ENCODE data around the gene AFG3L2.
A peak's percentile ranks its signal among the peaks of the same experiment; 100 is the strongest.
"Not testable (repeated sequence)": the region's sequence is repeated elsewhere in the genome, so short reads cannot be mapped to it uniquely, and the experiment has no call there.

Gene AFG3L2

DNA sequence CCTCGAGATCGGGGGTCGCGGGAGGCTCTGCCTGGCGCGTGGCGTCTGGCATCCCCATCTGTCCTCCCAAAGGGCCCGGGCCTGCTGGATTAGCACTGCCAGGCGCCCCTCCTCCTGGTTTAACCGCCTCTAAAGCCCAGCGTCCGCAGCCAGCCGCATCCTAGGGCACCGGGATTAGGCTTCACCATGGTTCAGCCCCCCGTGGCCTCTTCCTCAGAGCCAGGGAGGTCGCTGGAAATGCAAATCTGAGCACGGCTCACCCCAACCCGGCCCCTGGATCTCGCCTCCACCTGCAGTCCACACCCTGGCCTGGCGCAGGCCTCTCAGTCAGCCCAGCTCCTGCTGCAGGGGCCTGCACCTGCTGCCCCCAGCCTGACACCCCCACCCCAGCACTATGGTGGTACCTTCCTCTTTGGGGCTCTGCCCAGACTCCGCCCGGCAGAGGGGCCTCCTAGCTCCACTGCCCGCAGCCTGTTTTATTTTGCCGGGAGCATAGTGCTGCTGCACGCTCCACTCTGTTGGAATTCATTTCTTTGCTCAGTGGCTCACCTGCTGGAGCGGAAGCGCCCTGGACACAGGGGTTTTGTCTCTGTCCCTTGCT lies 43.9 kb upstream of the AFG3L2 start:
- peak; percentile 53 for DNase-seq
- H3K4me3 ChIP-seq (ENCODE audit: low read depth, low read length): peak overlapping the region; percentile 42

DNA sequence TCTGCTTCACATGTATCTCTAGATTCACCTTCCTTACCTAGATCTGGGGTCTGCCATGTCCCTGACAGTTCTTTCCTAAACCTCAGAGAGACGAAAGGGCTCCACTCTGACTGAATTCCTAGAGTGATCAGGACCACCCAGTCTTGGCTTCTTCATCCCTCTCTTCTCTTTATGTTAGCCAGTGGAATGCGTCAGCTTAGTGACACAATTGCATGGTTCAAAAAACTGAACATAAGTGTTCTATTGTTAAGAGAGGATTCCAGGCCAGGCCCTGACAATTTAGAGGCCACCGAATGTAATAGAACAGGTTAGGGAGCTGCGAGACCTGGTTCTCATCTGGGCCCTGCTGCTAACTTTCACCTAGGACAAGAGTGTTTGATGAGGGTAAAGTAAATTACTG lies 40.7 kb upstream of the AFG3L2 start:
- DNase-seq: no peak
- no peaks in the 10 kb centered on the region for H3K36me3 ChIP-seq
- H3K9me3 ChIP-seq: no peaks in the 10 kb centered on the region
- H3K4me1 ChIP-seq: 0 out of 2 replicates have a peak, but pooled peaks cover 3% of the 10 kb centered on the region
- H3K27me3 ChIP-seq: no peaks in the 10 kb centered on the region
- TF ChIP-seq, protein P1, sequence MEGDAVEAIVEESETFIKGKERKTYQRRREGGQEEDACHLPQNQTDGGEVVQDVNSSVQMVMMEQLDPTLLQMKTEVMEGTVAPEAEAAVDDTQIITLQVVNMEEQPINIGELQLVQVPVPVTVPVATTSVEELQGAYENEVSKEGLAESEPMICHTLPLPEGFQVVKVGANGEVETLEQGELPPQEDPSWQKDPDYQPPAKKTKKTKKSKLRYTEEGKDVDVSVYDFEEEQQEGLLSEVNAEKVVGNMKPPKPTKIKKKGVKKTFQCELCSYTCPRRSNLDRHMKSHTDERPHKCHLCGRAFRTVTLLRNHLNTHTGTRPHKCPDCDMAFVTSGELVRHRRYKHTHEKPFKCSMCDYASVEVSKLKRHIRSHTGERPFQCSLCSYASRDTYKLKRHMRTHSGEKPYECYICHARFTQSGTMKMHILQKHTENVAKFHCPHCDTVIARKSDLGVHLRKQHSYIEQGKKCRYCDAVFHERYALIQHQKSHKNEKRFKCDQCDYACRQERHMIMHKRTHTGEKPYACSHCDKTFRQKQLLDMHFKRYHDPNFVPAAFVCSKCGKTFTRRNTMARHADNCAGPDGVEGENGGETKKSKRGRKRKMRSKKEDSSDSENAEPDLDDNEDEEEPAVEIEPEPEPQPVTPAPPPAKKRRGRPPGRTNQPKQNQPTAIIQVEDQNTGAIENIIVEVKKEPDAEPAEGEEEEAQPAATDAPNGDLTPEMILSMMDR (IDR thresholded peaks at IDR 0.05; ENCODE audit: low read depth, low read length): no peak
- H3K4me3 ChIP-seq (ENCODE audit: low read depth, low read length): no peak overlapping the region

More for the DNA sequence above, 43.9 kb upstream of the AFG3L2 start:
- TF ChIP-seq, protein P1 (IDR thresholded peaks at IDR 0.05; ENCODE audit: low read depth, low read length): no peak
- Histone ChIP-seq H3K27me3 (no peaks in the 10 kb centered on the region), H3K9me3 (no peaks in the 10 kb centered on the region), H3K36me3 (no peaks in the 10 kb centered on the region), H3K4me1 (0 out of 2 replicates have a peak, but pooled peaks cover 3% of the 10 kb centered on the region)

DNA sequence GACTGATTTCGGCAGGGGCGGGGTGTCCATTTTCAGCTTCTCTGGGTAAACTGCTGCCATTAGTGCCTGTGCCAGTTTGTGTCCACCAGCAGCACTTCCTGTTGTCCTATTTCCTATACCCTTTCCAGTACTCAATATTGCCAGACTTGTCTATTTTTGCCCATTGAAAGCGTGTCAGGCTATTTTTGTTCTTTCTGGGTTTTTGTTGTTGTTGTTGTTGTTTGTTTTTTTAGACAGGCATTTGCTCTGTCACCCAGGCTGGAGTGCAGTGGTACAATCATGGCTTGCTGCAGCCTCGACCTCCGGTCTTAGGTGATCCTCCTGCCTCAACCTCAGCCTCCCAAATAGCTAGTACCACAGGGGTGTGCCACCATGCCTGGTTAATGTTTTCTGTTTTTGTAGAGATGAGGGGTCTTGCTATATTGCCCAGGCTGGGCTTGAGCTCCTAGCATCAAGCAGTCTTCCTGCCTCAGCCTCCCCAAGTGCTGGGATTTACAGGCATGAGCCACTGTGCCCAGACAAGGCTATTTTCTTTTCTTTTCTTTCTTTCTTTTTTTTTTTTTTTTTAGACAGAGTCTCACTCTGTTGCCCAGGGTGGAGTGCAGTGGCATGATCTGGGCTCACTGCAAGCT lies 39.2 kb upstream of the AFG3L2 start:
- Histone ChIP-seq H3K4me3 (ENCODE audit: low read depth, low read length) (no peak overlapping the region), H3K4me1 (0 out of 2 replicates have a peak, but pooled peaks cover 3% of the 10 kb centered on the region), H3K9me3 (no peaks in the 10 kb centered on the region), H3K36me3 (no peaks in the 10 kb centered on the region), H3K27me3 (no peaks in the 10 kb centered on the region)
- no peak for DNase-seq
- TF ChIP-seq, protein P1 (IDR thresholded peaks at IDR 0.05; ENCODE audit: low read depth, low read length): no peak

DNA sequence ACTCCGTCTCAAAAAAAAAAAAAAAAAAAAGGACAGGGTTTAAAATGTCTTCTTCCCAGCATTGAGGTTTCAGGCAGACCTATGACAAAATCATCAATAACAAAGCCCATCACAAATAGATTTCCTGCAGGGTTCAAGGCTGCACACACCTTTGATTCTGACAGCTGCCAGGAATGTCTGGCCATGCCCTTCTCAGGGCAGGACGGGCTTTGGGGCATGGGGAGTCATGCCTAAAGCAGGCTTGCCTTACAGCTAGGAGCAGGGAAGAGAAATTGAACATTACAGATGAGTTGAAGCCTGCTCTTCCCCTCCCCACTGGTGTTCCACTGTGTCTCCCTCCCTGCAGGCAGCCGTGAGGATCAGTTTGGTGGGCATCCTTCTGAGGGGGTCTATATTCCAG lies 34.4 kb upstream of the AFG3L2 start:
- DNase-seq: no peak
- H3K4me1 ChIP-seq: no peaks in the 10 kb centered on the region
- H3K4me3 ChIP-seq (ENCODE audit: low read depth, low read length): no peak overlapping the region
- H3K27me3 ChIP-seq: no peaks in the 10 kb centered on the region
- TF ChIP-seq, protein P1 (IDR thresholded peaks at IDR 0.05; ENCODE audit: low read depth, low read length): no peak
- no peaks in the 10 kb centered on the region for H3K36me3 ChIP-seq
- no peaks in the 10 kb centered on the region for H3K9me3 ChIP-seq

DNA sequence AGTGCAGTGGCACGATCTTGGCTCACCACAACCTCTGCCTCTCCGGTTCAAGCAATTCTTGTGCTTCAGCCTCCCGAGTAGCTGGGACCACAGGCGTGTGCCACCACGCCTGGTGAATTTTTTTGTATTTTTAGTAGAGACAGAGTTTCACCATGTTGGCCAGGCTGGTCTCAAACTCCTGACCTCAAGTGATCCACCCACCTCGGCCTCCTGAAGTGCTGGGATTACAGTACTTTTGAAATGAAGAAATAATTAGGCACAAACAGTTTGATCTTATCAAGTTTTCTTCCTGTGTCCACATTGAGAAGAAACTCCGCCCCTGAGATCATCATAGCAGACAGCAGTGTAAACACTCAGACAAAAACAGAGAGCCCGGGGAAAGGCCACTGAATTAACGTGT lies 33.7 kb upstream of the AFG3L2 start:
- not testable (repeated sequence) for DNase-seq; H3K4me3 ChIP-seq (ENCODE audit: low read depth, low read length); H3K36me3 ChIP-seq; H3K4me1 ChIP-seq; H3K9me3 ChIP-seq; H3K27me3 ChIP-seq

DNA sequence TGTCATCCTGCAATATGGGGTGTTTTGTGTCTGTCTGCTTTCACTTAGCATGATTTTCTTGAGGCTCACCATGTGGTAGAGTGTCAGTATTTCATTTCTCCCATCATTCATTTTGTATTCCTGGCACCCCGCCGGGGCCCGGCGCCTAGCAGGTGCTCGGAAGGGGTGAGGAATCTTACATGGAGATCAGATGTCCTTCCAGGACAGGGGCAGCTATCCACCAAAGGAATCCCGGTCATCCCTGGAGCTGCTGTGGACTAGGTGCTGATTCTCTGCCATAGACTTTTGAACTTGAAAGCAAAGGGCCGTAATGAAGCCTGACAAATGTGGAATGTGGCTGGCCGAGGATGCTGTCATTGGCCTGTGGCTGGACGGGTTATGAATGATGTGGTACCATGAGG lies 33.1 kb upstream of the AFG3L2 start:
- Histone ChIP-seq H3K4me3 (ENCODE audit: low read depth, low read length) (no peak overlapping the region), H3K36me3 (no peaks in the 10 kb centered on the region), H3K27me3 (no peaks in the 10 kb centered on the region), H3K9me3 (no peaks in the 10 kb centered on the region), H3K4me1 (no peaks in the 10 kb centered on the region)
- TF ChIP-seq, protein P1 (IDR thresholded peaks at IDR 0.05; ENCODE audit: low read depth, low read length): no peak
- no peak for DNase-seq

Measured in BE2C (cell line).